DMS153 (cell line): Measurements from ENCODE around the gene C10orf95.
"Not testable (repeated sequence)": the region's sequence is repeated elsewhere in the genome, so short reads cannot be mapped to it uniquely, and the experiment has no call there.

ENCODE experiments used
- DNase-seq: peaks from one replicate; lab custom pipeline; 2025; lab: John Stamatoyannopoulos, UW

The C10orf95 gene

GRCh38 chr10:102465466-102465865, 14.1 kb upstream of the C10orf95 start:
- DNase-seq, result no peak

- no peak for DNase-seq
These were observed 12.6 kb upstream of the C10orf95 start for GRCh38 chr10:102463983-102464382.

DNA sequence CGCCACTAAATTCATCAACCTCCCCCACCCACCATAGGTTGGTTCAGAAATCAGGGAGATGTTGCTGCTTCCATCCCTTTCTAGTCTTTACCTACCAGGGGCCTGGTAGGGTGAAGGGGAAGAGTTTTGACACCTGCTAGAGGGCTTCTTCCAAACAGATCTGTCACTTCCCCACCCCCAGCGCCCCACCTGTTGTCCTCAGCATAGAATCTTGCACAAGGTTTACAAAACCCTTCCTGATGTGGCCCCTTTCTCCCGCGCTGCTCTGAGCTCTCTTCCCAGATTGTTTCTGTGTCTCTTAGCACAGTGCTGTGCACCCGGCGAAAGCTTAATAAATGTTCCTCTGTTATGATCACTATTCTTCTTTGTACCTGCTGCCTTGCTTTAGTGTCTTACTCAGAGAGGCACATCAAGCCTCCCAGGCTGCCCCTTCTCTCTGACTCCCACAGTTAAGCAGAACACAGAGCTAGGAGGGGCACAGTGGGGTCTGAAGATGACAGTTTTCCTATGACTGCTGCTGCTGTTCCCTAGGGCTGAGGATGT, 11.2 kb upstream of the C10orf95 start:
- DNase-seq, result no peak

- peak; percentile 85 for DNase-seq
These were observed 10.1 kb upstream of the C10orf95 start for GRCh38 chr10:102461187-102462054.

DNA sequence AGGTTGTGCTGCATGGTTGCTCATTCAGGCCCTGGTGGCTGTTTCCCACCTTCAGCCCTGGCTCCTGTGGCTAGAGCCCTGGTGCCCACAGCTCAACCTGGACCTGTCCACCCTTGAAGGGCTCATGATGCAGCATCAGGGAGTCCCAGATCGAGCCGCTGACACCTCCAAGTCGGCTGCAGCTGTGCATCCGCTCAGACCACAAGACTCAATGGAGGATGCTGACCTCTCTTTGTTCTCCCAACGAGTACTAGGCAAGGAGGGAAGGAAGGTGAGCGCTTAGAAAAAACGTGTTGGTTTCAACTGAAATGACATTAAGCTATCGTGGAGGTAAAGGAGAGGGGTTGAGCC, 9.5 kb upstream of the C10orf95 start:
- no peak for DNase-seq

GRCh38 chr10:102458656-102459055, 7.3 kb upstream of the C10orf95 start:
- DNase-seq, result no peak

- no peak for DNase-seq
These were observed 6.3 kb upstream of the C10orf95 start for GRCh38 chr10:102457591-102458150.

DNA sequence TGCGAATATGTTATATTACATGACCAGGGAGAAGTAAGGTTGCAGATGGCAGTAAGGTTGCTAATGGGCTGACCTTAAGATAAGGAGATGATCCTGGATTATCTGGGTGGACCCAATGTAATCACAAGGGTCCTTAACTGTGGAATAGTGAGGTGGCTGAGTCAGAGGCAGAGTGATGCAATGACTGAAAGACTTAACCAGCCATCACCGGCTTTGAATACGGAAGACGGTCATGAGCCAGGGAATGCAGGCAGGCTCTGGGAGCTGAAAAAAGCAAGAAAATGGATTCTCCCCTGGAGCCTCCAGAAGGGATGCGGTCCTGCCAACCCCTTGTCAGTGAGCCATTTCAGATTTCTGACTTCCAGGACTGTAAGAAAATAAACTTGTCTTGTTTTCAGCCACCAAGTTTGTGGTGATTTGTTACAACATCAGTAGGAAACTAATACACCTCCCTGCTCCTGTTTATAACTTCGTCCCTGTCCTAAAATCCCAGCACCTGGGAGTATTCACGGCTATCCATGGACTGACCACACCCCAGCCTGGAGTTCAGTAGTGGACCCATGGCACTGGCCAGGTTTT, 4.6 kb upstream of the C10orf95 start:
- no peak for DNase-seq

GRCh38 chr10:102454662-102455487, 3.5 kb upstream of the C10orf95 start:
- DNase-seq, result not testable (repeated sequence)

GRCh38 chr10:102453502-102453901, 2.2 kb upstream of the C10orf95 start:
- no peak for DNase-seq

GRCh38 chr10:102452672-102453340, 1.5 kb upstream of the C10orf95 start:
- no peak for DNase-seq

DNA sequence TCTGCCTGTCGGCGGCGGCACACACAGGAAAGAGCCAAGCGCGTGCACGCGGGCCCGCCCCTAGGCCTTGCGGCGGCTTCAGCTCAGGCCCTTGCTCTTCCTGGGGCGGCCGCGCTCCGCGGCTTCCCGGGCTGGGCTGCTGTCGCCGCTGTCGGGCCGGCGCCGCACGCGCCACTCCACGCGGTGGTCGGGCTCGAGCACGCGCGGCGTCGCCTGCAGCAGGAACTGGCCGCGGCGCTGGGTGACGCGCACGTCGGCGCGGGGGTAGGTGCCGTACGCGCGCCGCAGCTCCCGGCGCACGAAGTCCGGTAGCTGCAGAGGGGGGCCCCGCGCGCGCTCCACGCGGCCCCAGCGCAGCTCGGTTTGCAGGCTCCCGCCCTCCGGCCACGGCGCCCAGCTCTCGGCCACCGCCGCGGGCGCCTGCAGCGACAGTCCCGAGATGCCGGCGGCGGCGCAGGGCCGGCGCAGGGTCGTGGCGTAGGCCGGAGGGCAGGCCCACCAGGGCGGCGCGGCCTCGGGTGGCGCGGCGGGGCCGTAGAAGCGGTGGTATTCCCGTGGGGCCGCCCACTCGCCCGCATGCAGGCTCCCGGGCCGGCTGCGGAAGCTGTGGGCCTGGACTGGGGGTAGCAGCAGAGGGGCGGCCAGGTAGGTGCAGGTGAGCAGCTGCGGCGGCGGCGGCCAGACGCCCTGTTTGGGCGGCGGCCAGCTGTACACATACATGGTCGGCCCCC, 804 bp downstream of the C10orf95 start:
- peak; percentile 79 for DNase-seq

- no peak for DNase-seq
These were observed 1.3 kb downstream of the C10orf95 start for GRCh38 chr10:102450124-102450373.

GRCh38 chr10:102449321-102450123, 1.8 kb downstream of the C10orf95 start:
- DNase-seq, result peak; percentile 77

- DNase-seq, result no peak
These were observed 6.5 kb downstream of the C10orf95 start for GRCh38 chr10:102444851-102445250.

- DNase-seq, result no peak
These were observed 13.0 kb downstream of the C10orf95 start for GRCh38 chr10:102438374-102438773.

- no peak for DNase-seq
These were observed 13.8 kb downstream of the C10orf95 start for GRCh38 chr10:102437515-102437914.

- DNase-seq, result no peak
These were observed 15.0 kb downstream of the C10orf95 start for GRCh38 chr10:102436312-102436711.

GRCh38 chr10:102435529-102436233, 15.7 kb downstream of the C10orf95 start:
- DNase-seq, result no peak

- DNase-seq, result no peak
These were observed 16.2 kb downstream of the C10orf95 start for GRCh38 chr10:102435133-102435497.
